GM12892 (cell line): ENCODE measurements around the gene XRN1.

ENCODE experiments used
- POLR2A ChIP-seq: IDR thresholded peaks from 2 replicates; pipeline ENCODE4 v1.6.1; 2011; ENCODE audit warnings: low read depth, low read length, control low read depth
- POLR2AphosphoS5 ChIP-seq: IDR thresholded peaks from 2 replicates; pipeline ENCODE4 v1.6.1; 2011; ENCODE audit warnings: low read depth, low read length, control low read depth

DNA sequence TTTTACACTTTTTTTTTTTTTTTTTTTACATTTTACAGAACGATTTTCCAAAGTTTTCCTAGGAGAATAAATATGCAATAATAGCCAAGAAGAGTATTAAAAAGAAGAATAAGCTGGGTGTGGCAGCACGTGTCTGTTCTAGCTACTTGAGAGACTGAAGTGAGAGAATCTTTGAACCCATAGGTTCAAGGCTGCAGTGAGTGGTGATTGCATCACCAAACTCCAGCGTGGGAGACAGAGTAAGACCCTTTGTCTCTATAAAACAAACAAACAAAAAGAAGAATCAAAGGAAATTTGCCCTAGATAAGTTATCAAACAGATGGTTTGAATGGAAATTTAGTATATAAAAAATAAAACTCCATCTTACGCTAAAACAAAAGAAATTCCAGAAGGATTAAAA, 13.3 kb downstream of the XRN1 start:
- TF ChIP-seq POLR2AphosphoS5 = no peak
- no peak for TF ChIP-seq POLR2A
